ENCODE measurements around the gene PAX2.

The PAX2 gene

GRCh38 chr10:100740476-100741377 lies 4.7 kb upstream of the PAX2 start:
- no peak for ATAC-seq

GRCh38 chr10:100741378-100742075 lies 3.9 kb upstream of the PAX2 start:
- ATAC-seq = no peak

- no peak for ATAC-seq
These were observed 3.2 kb upstream of the PAX2 start for GRCh38 chr10:100742076-100742771.

- ATAC-seq = no peak
These were observed 2.4 kb upstream of the PAX2 start for GRCh38 chr10:100742936-100743335.

GRCh38 chr10:100743626-100744135 lies 1.7 kb upstream of the PAX2 start:
- peak; percentile 55 to 65 for ATAC-seq

GRCh38 chr10:100744136-100744986 lies 1.0 kb upstream of the PAX2 start:
- no peak for ATAC-seq

GRCh38 chr10:100745882-100746783 lies 751 bp downstream of the PAX2 start:
- ATAC-seq = no peak

- ATAC-seq = no peak
These were observed 1.5 kb downstream of the PAX2 start for GRCh38 chr10:100746784-100747455.

GRCh38 chr10:100747456-100748230 lies 2.3 kb downstream of the PAX2 start:
- ATAC-seq = no peak

- ATAC-seq = no peak
These were observed 3.1 kb downstream of the PAX2 start for GRCh38 chr10:100748231-100749058.

- ATAC-seq = no peak
These were observed 3.6 kb downstream of the PAX2 start for GRCh38 chr10:100749059-100749308.

GRCh38 chr10:100749309-100750217 lies 4.2 kb downstream of the PAX2 start:
- no peak for ATAC-seq

- ATAC-seq = no peak
These were observed 5.2 kb downstream of the PAX2 start for GRCh38 chr10:100750291-100751210.

GRCh38 chr10:100751211-100751933 lies 6.0 kb downstream of the PAX2 start:
- ATAC-seq = no peak

- ATAC-seq = no peak
These were observed 10.4 kb downstream of the PAX2 start for GRCh38 chr10:100755821-100756220.

- no peak for ATAC-seq
These were observed 13.9 kb downstream of the PAX2 start for GRCh38 chr10:100759331-100759730.

Data from activated CD4-positive, CD25-positive, alpha-beta regulatory T cell treated with anti-CD3 and anti-CD28 coated beads, Interleukin-2, amount 50 U/mL, for 24 hours (primary cell).